Astrocyte of the spinal cord (primary cell): Measurements from ENCODE around the gene HSH2D.
A peak's percentile ranks its signal among the peaks of the same experiment; 100 is the strongest.
"Not testable (repeated sequence)": the region's sequence is repeated elsewhere in the genome, so short reads cannot be mapped to it uniquely, and the experiment has no call there.

Experiments
- DNase-seq: peaks from one replicate; pipeline ENCODE4 v3.0.0; 2011; ENCODE audit warnings: low read depth, low spot score
- H3K4me3 ChIP-seq: 2 replicates; pipeline ENCODE4 v1.5.1; 2011; ENCODE audit warnings: low read depth, mild to moderate bottlenecking, low read length, moderate library complexity
- in situ Hi-C: cut with HindIII; loops from 2 replicates; pipeline ENCODE4 v1.10.0; 2017; ENCODE audit warnings: low sequenced_read_pairs
- TF ChIP-seq, protein P1 (sequence below): IDR thresholded peaks from 2 replicates; pipeline ENCODE4 v1.5.1; 2012; ENCODE audit warnings: low read depth, mild to moderate bottlenecking, low read length, inconsistent platforms

HSH2D gene

DNA sequence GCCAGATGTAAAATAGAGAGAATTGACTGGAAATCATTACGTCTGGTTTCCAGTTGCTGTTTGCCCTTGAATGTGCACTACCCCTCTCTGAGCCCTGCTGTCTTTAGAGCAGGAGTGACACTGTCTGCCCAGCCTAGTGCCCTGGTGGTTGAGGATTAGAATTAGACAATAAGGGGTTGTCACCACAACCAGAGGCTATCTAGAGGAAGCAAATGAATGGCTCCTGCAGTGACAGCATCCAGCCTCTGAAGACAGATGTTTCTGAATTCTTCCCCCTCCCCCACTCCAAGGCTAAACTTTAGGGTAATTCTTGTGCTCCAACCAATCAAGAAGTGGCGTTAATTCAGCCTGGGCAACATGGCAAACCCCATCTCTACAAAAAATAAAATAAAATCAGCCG lies 29.8 kb upstream of the HSH2D start:
- DNase-seq, result no peak
- in situ Hi-C loops, result no loop called here
- no peak overlapping the region for H3K4me3 ChIP-seq
- TF ChIP-seq, protein P1, sequence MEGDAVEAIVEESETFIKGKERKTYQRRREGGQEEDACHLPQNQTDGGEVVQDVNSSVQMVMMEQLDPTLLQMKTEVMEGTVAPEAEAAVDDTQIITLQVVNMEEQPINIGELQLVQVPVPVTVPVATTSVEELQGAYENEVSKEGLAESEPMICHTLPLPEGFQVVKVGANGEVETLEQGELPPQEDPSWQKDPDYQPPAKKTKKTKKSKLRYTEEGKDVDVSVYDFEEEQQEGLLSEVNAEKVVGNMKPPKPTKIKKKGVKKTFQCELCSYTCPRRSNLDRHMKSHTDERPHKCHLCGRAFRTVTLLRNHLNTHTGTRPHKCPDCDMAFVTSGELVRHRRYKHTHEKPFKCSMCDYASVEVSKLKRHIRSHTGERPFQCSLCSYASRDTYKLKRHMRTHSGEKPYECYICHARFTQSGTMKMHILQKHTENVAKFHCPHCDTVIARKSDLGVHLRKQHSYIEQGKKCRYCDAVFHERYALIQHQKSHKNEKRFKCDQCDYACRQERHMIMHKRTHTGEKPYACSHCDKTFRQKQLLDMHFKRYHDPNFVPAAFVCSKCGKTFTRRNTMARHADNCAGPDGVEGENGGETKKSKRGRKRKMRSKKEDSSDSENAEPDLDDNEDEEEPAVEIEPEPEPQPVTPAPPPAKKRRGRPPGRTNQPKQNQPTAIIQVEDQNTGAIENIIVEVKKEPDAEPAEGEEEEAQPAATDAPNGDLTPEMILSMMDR, result no peak

DNA sequence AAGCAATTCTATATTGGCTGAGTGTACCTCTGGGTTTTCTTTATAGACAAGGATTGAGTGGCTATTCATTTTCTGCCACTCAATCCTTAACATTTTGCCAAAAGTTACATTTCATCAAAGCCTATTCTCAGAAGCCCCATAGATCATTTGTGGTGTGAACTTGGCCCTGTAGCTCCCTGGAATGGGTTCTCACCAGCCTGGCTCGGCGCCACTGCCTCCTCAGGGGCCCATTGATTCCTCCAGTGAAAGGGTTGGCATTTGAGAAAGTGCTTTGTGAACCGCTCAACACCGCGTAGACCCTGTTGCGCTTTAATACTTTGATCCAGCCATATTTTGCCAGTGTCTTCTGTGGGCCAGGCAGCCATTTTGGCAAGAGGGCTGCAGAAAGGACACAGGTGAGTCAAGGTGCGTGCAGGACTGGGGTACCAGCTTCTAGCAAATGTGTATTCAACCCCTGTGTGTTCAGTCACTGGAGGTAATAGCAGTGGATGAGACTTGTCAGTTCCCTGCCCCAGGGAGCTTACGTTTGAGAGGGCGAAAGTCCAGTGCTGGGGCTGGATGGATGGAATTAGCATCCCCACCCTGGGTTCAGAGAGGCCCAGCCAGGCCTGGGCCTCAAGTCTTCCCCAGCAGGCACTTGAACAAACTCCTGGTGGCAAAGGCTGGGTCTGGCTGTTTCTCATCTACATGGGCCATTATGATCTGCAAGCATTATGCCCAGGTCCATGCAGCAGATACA lies 28.0 kb upstream of the HSH2D start:
- in situ Hi-C loops, result no loop called here
- no peak for DNase-seq
- no peak overlapping the region for H3K4me3 ChIP-seq
- TF ChIP-seq, protein P1, result no peak

DNA sequence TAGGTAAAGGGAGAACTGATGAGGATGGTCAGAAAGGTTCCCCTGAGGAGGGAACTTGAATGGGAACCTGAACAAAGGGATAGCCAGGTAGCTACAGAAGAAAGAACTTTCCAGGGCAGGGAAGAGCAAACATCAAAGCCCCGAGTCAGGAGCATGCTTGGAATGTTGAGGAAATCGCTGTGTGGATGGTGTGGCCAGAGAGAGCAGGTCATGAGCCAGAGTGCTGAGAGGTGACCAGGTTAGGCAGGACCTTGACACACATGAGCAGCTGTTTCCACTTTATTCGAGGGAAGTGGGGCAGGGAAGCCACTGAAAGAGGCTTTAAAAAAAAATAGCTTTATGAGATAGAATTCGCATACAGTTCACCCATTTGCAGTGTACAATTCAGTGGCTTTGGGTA lies 27.4 kb upstream of the HSH2D start:
- in situ Hi-C loops, result no loop called here
- no peak overlapping the region for H3K4me3 ChIP-seq
- no peak for DNase-seq
- TF ChIP-seq, protein P1, result no peak

DNA sequence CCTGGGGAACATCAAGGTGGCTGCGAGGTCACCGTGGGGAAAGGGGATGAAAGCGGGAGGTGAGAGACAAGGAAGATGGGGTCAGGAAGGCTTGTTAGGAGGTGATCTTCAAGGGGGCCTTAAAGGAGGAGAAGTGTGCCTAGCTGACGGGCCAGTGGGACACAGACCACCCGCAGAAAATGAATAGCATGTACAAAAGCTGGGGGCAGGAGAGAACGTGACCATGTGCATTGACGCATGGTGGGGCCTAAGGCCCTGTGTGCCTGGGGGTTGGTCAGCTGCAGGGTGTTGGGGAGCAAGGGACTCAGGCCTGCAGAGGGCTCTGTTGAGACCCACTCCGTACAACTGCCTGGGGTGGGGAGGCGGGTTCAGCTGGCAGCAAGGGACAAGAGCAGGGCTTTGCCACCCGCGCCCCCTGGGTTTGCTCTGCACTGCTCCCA lies 25.9 kb upstream of the HSH2D start:
- in situ Hi-C loops, result no loop called here
- no peak for DNase-seq
- TF ChIP-seq, protein P1, result peak; percentile 12
- H3K4me3 ChIP-seq, result no peak overlapping the region

DNA sequence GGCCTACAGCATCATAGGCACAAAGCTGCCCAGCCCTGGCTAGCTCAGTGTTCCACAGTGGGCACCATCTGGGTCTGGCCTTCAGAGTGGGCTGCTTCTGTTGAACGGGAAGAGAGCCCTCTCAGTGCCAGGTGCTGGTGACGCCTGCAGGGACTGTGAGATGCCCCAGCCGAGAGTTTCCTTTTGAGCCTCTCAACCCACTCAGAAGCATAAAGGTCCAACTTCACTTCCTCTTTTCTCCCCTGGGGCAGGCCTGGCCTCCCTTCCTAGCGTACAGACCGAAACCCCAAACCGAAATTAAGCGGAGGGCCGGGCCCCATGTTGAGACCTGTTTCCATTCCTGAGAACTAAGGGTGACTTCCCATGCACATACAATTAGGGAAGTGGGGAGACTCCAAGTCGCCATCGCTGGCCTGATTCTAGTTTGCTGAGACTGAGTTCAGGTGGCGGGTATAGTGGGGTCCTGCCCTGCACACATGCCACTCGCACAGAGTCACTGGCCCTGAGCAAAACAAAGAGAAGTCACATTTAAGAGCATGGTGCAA lies 24.9 kb upstream of the HSH2D start:
- in situ Hi-C loops, result no loop called here
- DNase-seq, result no peak
- no peak overlapping the region for H3K4me3 ChIP-seq
- TF ChIP-seq, protein P1, result no peak

DNA sequence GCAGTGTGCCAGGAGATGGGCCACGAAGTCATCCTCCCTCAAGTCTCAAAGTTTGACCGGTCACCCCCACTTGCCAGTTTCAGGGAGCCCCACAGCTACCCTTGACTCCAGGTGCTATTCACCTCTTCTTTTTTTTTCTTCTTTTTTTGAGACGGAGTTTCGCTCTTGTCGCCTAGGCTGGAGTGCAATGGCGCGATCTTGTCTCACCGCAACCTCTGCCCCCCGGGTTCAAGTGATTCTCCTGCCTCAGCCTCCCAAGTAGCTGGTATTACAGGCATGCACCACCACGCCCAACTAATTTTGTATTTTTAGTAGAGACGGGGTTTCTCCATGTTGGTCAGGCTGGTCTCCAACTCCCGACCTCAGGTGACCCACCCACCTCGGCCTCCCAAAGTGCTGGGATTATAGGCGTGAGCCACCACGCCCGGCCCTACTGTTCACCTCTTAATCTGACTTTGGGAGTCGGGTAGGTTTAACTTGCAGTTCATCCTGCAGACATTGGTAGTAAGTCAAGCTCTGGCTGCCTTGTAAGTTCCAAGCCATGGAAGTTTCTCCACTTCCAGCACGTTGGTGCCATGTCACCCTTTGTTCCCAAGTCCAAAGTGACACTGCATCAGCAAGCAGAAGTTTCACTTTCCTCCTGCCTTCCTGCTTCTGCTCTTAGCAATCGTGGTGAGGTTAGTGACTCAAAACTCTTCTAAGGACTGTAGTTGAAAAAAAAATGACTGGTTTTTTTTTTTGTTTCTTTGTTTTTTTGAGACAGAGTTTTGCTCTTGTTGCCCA lies 24.2 kb upstream of the HSH2D start:
- DNase-seq, in situ Hi-C loops, H3K4me3 ChIP-seq: not testable (repeated sequence)

DNA sequence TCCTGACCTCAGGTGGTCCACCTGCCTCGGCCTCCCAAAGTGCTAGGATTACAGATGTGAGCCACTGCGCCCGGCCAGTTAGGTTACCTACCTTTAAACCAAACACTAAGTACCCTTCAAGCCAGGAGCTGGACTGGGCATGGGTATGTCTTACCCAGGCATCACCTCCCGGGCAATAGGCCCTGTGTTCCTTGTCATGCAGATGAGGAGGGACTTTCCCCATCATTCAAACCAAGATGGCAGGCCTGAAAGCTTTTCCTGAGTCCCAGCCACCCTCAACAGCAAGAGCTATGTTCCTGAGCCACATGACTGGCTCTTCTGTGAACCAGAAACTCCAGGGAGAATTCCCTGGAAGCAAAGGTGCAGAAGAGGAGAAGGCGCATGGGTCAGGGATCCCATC lies 22.3 kb upstream of the HSH2D start:
- no peak for DNase-seq
- in situ Hi-C loops, result no loop called here
- TF ChIP-seq, protein P1, result no peak
- H3K4me3 ChIP-seq, result no peak overlapping the region
